AG08396 (cell line): ENCODE data around the gene ALG14.
A peak's percentile ranks its signal among the peaks of the same experiment; 100 is the strongest.

Experiments
- DNase-seq: peaks from one replicate; pipeline ENCODE4 v3.0.0; 2012; ENCODE audit warnings: low spot score, mixed read lengths

Gene ALG14

GRCh38 chr1:94927405-94928175 lies 145.2 kb downstream of the ALG14 start:
- DNase-seq: peak; percentile 38

GRCh38 chr1:94926915-94927404 lies 145.8 kb downstream of the ALG14 start, which contains the start of gene CNN3:
CNN3 (minus strand) TSS chr1:94927110; CDS start chr1:94926894, 216 bp downstream.
- DNase-seq: peak; percentile 95

GRCh38 chr1:94926126-94926914 lies 146.4 kb downstream of the ALG14 start:
- DNase-seq: peak; percentile 76

GRCh38 chr1:94925561-94926125 lies 147.1 kb downstream of the ALG14 start:
- DNase-seq: peak; percentile 84

GRCh38 chr1:94925004-94925403 lies 147.7 kb downstream of the ALG14 start:
- DNase-seq: no peak
